GM18873 (cell line): ENCODE data around the gene STX8.
"Not testable (repeated sequence)": the region's sequence is repeated elsewhere in the genome, so short reads cannot be mapped to it uniquely, and the experiment has no call there.

Experiments used
- ATAC-seq: cut with Tn5 transposase; IDR thresholded peaks from one replicate; pipeline ENCODE4 v1.9.1; 2021; ENCODE audit warnings: mild to moderate bottlenecking, moderate library complexity, moderate number of reproducible peaks; ENCODE audit not compliant: unreplicated experiment, low FRiP score

Gene STX8

DNA sequence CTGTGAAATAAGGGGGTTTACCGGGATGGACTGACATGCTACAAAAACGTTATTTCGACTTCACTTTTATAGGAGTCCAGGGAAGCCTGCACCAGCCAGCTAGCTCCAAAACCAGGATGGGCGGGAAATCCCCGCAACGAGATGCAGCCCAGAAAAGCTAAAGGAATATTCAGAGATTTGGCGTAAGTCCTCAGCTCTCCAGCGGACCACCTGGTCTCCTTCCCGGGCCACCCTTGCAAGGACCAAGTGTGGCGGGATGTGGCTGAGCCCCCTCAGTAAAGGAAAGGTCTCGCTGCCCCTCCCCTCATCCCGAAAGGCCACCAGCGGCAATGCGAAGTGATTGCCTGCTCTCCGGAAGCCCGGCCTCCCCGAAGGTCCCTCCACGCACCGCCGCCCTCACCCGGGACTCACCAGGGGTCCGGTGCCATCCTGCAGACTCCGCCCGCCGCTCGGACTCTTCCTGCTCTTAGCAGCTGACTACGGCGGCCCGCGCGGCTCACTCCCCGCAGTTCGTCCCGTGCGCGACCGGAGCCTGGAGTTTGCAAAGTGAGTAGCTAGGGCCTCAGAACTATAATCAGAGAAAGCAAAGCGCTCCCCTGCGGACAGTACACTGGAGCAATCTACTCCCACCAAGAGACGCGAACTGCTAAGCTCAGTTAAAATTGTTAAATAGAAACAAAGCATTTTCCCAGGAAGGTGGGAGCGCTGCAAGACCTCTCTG lies at the start of gene STX8:
Gene STX8, minus strand, starts transcription at position 440 of the 721 bp plus-strand sequence. Its CDS starts 12 bp downstream, at position 428.
- ATAC-seq = peak; percentile 77

GRCh38 chr17:9622961-9623360 lies 47.3 kb upstream of the STX8 start:
- ATAC-seq = no peak

- ATAC-seq = no peak
Measured at GRCh38 chr17:9615486-9615885, 39.9 kb upstream of the STX8 start.

GRCh38 chr17:9612006-9612405 lies 36.4 kb upstream of the STX8 start:
- no peak for ATAC-seq

GRCh38 chr17:9611557-9611956 lies 35.9 kb upstream of the STX8 start:
- ATAC-seq = no peak

- ATAC-seq = not testable (repeated sequence)
Measured at GRCh38 chr17:9607058-9607457, 31.4 kb upstream of the STX8 start.

- no peak for ATAC-seq
Measured at GRCh38 chr17:9606453-9606852, 30.8 kb upstream of the STX8 start.

DNA sequence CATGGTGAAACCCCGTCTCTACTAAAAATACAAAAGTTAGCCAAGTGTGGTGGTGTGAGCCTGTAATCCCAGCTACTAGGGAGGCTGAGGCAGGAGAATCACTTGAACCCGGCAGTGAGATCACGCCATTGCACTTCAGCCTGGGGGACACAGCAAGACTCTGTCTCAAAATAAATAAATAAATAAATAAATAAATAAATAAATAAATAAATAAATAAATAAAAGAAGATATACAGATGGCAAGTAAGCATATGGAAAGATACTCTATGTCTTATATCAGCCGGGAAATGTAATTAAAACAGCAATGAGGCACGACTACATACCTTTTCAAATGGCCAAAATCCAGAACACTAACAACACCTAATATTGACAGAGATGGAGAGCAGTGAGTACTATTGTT lies 29.0 kb upstream of the STX8 start:
- not testable (repeated sequence) for ATAC-seq

- no peak for ATAC-seq
Measured at GRCh38 chr17:9598661-9599060, 23.0 kb upstream of the STX8 start.

GRCh38 chr17:9597638-9598037 lies 22.0 kb upstream of the STX8 start:
- ATAC-seq = not testable (repeated sequence)

- ATAC-seq = no peak
Measured at GRCh38 chr17:9594065-9594464, 18.4 kb upstream of the STX8 start.

- no peak for ATAC-seq
Measured at GRCh38 chr17:9587969-9588656, 12.5 kb upstream of the STX8 start.

DNA sequence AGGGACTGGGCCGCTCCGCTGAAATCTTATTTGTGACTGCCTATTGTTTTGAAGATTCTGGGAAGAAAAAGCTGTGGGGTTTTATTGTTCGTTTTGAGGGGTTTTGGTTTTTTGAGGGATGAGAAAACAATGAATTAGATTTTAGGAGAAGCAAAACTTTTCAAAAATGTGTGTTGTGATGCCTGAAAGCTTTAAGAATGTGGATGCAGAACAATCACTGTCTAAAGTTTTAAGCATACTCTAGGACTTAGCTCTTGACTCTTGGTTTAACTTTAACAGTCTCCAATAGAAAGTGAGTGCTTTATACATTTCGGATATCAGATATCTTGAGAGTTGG lies 1.7 kb upstream of the STX8 start:
- no peak for ATAC-seq

DNA sequence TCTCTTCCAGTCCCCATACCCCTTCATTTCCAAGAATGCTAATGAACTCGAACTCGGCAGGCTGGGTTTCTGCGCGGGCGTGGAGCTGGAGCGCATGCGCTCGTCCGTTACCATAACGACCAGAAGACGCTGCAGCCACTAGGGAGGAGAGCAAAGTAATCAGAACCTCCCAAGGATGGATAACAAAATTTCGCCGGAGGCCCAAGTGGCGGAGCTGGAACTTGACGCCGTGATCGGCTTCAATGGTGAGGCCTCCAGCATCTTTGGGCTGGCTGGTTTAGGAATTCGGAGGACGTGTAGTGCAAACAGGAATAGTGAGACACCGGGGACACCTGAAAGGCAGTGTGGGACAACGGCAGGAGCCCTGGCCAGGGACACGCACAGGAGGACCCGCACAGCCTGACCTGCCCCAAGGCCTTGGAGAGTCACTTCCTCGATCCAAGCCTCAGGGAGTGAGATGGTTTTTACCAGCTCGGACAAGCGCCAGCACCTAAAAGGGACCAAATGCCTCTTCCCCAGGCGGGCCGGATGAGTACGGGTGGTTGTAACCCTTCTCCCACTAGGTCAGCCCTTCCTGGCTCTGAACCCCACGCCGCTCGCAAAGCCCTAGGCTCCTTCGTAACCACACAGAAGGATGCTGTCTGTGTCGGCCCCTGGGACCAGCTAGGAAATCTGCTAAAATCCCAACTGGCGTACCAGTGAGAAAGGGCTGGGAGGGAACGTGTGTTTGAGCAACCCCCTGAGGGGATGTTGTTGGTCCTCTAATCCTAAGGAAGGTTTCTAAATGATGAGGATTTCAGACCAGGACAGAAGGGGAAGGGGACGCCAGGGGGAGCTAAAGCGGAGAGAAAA lies 1.1 kb upstream of the STX8 start, which contains the start of gene CFAP52:
Gene CFAP52, plus strand, starts transcription at position 122 of the 852 bp plus-strand sequence. Its CDS starts 54 bp downstream, at position 176.
- ATAC-seq = no peak

GRCh38 chr17:9571201-9571600 lies 4.4 kb downstream of the STX8 start:
- ATAC-seq = no peak

DNA sequence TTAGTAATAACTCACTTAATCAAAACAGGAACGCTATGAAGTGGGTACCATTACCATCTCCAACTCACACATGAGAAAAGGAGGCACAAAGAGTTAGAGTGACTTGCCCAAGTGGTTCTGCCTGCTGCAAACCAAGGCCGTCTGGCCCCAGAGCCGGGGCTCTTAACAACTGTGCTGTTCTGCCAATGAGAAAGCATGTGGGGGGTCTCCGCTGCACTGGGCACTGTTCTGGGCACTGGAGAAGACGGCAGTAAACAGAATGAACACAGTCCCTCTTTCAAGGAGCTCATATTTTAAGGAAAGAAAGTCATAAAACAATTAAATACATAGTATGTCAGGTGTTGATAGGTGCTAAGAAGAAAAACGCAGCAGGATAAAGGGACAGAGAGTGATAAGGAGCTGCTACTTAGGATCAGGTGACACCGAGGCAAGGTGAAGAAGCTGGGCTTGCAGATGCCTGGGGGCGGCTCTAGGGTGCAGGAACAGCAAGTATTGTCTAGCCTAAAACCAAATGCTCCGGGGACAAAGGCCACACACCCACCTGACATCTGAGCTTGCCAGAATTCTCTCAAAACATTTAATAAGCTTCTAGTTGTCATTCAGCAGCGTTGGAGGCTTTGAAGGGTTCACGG lies 6.5 kb downstream of the STX8 start:
- ATAC-seq = no peak

- ATAC-seq = no peak
Measured at GRCh38 chr17:9568004-9568403, 7.6 kb downstream of the STX8 start.

- not testable (repeated sequence) for ATAC-seq
Measured at GRCh38 chr17:9566739-9567138, 8.9 kb downstream of the STX8 start.

DNA sequence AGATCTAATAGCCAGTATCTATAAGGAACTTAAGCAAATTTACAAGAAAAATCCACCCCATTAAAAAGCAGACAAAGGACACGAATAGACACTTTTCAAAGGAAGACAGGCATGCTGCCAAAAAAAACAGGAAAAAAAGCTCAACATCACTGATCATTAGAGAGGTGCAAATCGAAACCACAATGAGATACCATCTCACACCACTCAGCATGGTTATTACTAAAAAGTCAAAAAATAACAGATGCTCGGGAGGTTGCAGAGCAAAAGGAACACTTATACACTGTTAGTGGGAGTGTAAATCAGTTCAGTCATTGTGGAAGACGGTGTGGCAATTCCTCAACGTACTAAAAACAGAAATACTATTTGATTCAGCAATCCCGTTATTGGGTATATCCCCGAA lies 9.6 kb downstream of the STX8 start:
- no peak for ATAC-seq

GRCh38 chr17:9564104-9564503 lies 11.5 kb downstream of the STX8 start:
- no peak for ATAC-seq

DNA sequence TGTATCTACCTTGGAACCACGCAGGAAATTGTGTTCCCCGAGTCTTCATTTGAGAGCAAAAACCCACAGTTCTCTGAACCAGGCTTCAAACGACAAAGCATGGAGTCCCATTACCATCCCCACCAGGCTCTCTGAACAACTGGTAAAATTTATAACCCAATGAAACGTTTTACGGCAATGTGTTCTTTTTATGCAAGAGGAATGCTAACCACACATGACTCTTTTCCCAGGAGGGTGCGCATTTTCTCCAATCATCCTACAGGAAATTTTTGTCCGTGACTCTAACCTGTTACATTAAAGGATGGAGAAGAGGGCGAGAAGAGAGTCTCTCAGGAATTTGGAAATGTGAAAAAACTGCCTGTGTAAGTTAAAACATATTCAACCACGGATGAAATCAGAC lies 17.8 kb downstream of the STX8 start:
- ATAC-seq = no peak
